CMK (cell line): ENCODE measurements around the gene CCDC27.

Experiments
- DNase-seq: peaks from one replicate; pipeline ENCODE4 v3.0.0-alpha.2; 2010; ENCODE audit warnings: low read depth

The CCDC27 gene

GRCh38 chr1:3777078-3777547 lies 24.9 kb downstream of the CCDC27 start:
- no peak for DNase-seq

- no peak for DNase-seq
Observed at GRCh38 chr1:3777647-3778589, 25.7 kb downstream of the CCDC27 start.

GRCh38 chr1:3778590-3779264 lies 26.5 kb downstream of the CCDC27 start:
- no peak for DNase-seq

GRCh38 chr1:3779265-3779911 lies 27.1 kb downstream of the CCDC27 start:
- DNase-seq, result no peak

GRCh38 chr1:3779912-3780416 lies 27.7 kb downstream of the CCDC27 start:
- DNase-seq, result no peak

- no peak for DNase-seq
Observed at GRCh38 chr1:3780901-3781300, 28.7 kb downstream of the CCDC27 start.

GRCh38 chr1:3783651-3784474 lies 31.6 kb downstream of the CCDC27 start:
- no peak for DNase-seq

GRCh38 chr1:3785045-3785444 lies 32.8 kb downstream of the CCDC27 start:
- DNase-seq, result no peak

- no peak for DNase-seq
Observed at GRCh38 chr1:3785456-3786157, 33.4 kb downstream of the CCDC27 start.

GRCh38 chr1:3786468-3787348 lies 34.5 kb downstream of the CCDC27 start:
- DNase-seq, result no peak

- DNase-seq, result no peak
Observed at GRCh38 chr1:3787349-3787715, 35.1 kb downstream of the CCDC27 start.

GRCh38 chr1:3787745-3788605 lies 35.7 kb downstream of the CCDC27 start:
- no peak for DNase-seq

- no peak for DNase-seq
Observed at GRCh38 chr1:3788756-3789420, 36.6 kb downstream of the CCDC27 start.

- DNase-seq, result no peak
Observed at GRCh38 chr1:3789421-3790300, 37.4 kb downstream of the CCDC27 start.

- no peak for DNase-seq
Observed at GRCh38 chr1:3790500-3790923, 38.3 kb downstream of the CCDC27 start.

- DNase-seq, result no peak
Observed at GRCh38 chr1:3790952-3791351, 38.7 kb downstream of the CCDC27 start.

- DNase-seq, result no peak
Observed at GRCh38 chr1:3795453-3796214, 43.4 kb downstream of the CCDC27 start.
